DMS79 (cell line): Measurements from ENCODE around the gene PCDH15.

ENCODE experiments used
- DNase-seq: peaks from one replicate; lab custom pipeline; 2025; lab: John Stamatoyannopoulos, UW

The PCDH15 gene

DNA sequence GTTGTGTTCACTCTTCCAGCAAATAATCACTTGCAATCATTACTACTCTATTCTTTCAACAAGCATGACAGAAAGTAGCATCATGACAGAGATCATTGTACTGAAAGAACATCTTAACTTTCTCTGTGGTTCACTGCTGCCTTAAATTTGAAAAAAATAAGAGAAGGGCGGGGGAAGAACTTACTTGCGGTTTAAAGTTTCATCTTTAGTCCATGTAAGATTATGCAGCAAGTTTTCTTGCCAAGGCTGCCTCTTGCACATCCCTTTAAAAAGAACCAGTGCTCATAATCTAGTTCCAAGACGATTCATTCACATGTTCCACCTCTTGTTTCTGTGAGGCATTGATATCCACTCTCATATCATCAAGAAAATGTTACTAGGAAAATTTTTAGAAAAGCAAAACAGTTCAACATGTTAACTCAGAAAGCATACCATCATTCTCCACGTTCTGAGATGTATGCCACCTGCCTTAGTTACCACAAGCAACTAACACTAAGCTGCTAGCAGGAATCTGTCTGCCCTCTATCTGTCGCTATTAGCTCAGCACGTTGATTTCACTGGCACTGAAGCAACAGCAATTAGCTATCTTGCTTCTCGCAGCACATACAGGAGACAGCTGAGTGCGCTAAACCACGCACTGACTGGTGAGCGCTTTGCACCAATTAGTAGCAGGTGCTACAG is at the start of gene PCDH15:
TSS of gene PCDH15 (minus strand) at position 491 of the 681 bp plus-strand sequence. CDS start 136,969 bp downstream, outside the sequence.
- no peak for DNase-seq

DNA sequence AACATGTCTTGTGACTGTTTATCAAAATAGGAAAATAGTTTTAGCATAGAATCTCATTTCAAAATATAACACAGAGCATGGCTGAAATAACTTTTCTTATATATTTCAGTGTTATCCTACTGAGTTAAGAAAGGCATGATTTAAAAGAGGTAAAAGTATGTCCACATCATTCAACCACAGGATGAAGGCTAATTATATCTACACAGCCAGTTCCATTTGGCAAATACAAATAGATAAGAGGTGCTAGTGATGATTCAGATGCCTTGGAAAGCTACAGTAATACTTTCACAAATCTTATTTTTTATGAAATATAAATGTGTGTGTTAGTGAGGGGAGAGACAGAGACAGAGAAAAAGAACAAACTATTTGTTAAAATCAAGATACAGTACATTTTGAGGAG is 42.9 kb upstream of the PCDH15 start:
- DNase-seq, result no peak

DNA sequence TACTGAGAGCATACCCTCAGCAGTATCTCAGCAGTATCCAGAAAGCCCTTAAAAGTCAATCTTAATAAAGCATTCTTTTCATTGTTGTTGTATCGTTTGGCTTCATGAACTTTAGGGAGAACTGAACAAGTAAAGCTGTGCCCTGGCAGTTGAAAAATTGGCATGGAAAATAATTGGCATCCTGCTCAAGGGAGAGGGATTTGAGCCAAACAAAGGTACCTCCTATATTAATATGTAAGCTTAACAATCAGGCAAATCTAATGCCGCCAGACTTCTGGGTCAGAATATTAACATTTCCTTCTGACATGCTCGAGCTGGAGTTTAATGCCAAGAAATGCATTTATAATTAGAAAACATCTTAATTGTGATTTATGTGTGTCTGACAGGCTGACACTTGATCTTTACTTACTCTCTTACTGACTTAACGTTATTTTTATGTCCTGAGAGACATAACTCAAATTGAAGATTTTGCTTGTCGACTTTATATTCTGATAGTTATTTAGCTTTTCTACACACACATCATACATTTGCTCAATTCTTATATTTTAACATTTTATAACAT is 42.1 kb upstream of the PCDH15 start:
- no peak for DNase-seq

DNA sequence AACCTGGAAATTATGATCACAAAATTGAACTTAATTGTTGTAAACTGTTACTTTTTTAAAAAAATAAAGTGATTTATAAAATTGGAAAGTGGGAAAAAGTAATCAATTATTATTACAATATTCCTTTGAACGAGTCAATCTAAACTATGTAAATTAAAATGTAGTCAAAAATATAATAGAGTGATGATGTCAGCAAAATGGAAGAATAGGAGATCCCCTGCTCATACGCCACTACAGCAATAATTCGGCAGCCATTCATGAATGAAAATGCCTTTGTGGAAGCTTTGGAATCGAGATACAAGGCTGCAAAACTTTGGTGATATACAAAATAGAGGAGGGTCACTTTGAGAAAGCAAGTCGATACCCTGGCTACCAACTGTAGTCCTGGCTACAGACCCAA is 36.4 kb upstream of the PCDH15 start:
- no peak for DNase-seq

DNA sequence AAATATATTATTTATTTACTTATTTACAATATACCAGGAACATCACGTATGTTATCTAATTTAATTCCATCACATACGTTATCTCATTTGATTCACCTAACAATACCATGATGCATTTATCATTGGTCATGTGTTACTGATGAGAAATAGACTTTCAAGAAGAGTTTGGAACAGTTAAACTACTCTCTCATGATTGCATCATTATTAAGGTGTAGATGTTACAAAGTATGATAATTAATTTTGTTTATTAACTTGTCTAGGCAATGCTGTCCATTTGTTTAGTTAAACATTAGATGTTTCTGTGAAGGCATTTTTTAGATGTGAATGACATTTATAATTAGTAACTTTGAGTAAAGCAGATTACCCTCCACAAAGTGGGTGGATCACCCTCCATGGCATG is 32.0 kb upstream of the PCDH15 start:
- DNase-seq, result no peak

DNA sequence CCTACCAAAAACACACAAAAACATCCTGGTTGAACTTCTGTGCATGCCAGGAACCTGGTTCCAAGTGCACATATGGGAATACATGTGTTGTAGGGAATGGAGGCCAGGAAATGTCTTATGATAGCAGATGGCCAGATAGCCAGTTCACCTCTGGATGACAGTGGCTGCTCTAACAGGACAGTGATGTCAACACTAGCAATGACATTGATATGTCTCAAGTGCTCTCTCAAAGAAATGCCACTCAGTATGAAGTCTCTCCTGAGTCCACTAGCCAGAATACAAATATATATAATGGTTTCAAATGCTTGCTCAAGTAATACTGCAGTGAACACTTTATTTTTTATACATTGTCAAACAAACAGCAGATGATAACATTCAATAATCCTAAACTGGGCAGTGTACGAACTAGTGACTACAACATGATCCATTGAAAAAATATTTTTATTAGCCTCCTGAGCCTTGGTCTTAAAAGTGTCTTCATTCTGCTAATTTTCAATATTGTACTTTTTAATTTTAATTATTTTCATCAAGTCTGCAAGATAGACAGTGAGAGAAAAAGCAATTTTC is 26.0 kb upstream of the PCDH15 start:
- DNase-seq, result no peak

DNA sequence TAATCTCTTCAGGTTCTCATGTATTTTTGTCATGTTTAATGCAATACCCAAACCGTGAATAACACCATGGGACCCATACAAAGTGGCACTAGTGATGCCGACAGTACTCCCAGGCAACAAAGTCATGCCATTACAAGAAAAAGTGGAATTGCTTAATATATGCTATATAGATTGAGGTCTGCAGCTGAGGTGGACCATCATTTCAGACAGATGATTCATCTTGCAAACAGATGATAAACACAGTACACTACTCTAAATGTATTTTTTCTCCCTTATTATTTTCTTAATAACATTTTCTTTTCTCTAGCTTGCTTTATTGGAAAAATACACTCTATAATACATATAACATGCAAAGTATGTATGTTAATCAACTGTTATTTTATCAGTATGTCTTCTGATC is 14.6 kb upstream of the PCDH15 start:
- no peak for DNase-seq

DNA sequence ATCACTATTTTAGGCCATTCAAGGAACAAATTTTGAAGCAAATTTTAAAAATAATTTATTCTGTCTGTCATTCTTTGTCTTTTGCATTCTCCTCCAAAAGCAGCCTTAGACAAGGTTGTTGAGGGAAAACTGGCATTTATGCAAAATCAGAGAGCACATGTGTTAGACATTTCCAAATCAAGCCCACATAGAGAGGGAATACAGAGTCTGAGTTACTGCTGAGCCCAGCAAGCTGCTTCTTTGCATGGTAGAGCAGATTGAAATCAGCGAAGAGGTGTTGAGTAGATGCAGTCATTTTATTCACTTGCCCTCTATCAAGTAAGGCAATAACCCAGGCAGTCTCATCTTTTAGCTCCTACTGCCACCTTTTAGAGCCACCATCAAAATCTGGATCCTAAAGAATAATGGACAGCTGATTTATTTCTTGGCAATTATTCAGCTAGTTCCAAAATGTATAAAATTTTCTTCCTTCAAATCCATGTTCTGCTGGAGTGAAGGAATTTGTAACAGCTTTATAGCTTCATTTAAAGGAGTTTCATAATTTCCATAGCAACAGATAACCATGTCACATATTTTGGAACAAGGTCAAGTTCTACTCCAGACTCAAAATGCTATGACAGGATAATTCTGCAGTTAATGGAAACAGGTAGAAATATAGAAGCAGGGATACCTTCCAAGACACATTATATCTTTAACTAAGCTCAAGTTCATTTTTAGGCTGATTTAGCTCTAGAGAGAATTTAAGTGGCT is 7.3 kb upstream of the PCDH15 start:
- DNase-seq, result no peak

DNA sequence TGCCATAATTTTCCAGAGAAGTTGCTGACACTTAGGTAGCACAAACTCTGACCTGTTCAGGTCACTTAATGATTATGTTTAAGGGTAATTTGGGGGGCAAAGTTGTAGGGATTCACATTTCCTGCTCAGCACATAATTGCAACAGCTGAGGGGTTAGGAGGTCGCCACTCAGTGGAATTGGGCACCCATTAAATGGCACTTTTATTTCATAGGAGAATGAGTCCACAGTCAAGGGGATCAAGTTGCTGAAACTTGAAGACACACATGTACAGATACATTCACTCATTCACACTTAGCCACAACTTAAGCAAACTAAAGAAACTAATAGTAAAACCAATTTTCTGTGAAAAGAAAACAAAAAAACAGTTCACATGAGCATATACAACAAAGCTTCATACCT is 1.5 kb downstream of the PCDH15 start:
- no peak for DNase-seq

DNA sequence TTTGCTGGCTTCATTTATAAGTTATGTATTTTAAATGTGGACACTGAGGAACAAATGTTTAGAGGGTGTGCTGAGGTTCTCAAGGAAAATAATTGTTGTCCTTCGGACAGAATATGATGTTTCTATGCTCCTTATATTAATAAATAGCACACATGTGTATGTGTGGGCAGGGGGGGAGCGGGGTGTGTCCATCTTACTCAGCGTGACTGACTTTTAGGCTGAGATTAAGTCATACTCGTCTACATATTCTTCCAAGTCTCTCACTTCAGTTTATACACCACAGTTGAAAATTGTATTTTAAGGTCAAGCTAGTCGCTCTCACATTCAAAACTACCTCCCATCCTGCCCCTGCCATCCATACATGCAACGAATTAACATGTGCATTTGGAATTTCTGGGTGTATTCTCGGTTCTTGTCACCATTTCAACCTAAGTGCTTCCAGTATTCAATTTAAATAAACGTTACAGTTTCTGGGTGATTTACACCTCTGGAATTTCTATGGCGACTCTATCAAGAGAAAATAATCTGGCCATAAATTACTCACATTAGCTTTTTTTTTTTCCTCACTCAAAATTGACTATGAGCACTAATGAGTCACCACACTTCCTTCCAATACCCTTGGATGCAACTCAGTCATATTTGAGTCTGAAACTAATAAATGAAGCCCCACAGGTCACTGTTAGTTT is 3.3 kb downstream of the PCDH15 start:
- no peak for DNase-seq

DNA sequence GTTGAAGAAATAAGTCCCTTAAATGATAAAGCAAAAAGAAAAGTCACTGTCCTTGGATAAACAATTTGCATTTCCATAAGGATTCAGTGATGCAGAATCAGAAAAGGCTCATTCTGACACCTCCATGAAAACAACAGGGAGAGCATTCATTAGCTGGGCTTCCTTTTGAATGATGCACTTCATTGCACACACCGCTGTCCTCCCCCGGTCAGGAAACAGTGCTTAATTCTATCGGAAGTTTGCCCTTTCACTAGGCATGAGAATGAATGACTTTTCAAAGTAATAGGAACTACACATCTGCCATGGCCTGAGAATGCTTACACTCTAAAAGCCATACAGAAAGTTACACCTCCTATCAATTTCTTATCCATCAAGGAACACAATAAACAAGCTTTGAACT is 4.2 kb downstream of the PCDH15 start:
- DNase-seq, result no peak

DNA sequence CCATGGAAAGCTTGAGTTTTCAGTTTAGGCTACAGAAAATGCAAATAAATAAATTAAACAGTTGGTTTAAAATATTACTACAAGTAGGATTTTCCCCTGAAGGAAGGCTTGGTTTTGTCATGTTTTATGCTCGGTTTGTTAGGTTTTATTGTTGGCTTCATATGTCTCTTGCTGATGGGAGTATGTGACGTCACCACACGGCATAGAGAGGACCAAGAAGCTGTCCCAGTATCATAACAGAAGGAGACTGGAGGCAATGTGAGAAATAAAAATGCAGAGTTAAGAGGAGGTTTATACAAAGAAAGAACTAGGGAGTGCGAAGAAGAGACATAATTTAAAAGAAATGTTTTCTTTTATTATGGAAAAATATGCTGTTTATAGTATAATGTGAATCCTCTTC is 24.4 kb downstream of the PCDH15 start:
- DNase-seq, result no peak

DNA sequence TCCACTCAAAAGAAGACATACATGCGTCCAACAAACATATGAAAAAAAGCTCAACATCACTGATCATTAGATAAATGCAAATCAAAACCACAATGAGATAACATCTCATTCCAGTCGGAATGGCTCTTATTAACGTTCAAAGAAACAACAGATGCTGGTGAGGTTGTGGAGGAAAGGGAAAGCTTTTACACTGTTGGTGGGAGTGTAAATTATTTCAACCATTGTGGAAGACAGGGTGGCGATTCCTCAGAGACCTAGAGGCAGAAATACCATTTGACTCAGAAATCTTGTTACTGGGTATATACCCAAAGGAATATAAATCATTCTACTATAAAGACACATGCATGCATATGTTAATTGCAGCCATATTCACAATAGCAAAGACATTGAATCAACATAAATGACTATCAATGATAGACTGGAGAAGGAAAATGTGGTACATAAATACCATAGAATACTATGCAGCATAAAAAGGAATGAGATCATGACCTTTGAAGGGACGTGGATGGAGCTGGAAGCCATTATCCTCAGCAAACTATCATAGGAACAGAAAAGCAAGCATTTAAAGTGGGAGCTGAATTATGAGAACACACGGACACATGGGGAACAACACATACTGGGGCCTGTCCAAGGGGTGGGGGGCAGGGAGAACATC is 28.4 kb downstream of the PCDH15 start:
- no peak for DNase-seq

DNA sequence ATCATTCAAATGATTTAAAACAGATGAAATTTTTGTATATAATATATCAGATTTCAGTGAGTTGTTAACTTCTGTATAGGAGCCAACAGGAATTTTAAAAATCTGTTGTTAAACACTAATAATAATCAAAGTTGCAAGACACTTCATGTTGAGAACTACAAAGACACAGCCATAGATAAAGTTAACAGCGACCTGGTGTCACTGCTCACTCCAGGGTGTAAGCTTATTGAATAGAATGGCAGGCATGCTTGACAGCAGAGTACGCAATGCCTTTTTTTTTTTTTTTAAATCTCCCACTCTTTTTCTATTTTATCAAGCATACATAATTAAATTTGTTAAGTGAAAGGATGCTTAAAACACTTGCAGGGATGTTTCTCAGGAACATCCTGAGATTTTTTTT is 32.0 kb downstream of the PCDH15 start:
- no peak for DNase-seq

DNA sequence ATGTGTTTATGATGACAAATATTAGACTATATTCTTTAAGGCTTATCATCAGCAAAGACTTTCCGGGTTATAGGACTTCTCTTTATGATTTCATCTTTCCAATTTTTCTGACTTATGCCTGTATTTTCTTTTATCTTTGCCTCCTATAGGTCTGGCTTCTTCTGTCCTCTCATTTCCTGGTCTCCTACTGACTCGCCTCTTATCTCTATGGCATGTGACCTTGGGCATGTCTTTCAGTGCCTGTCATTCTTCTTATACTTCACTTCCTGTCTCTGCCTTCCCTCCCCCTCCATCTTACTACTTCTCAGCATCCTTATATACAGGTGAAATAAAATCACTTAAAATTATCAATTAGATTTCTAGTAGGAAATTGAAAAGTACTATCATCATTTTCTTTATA is 42.2 kb downstream of the PCDH15 start:
- no peak for DNase-seq

DNA sequence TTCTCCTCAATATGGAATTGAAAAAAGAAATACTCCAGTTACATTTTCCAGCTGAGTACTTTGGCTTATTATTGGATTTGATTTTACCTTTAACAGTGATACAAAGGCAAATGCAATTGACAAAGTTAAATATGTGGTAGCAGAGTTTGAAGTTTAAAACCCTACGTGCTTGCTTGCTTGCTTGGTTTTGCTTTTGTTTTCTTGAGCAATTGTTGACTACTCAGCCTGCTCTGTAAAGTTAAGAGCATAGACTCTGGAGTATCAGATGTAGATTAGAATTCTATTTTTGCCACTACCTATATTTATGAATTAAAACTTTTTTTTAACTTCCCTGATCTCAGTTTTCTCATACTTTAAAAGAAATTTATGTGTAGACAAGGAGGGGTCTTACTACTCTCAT is 51.4 kb downstream of the PCDH15 start:
- DNase-seq, result no peak

DNA sequence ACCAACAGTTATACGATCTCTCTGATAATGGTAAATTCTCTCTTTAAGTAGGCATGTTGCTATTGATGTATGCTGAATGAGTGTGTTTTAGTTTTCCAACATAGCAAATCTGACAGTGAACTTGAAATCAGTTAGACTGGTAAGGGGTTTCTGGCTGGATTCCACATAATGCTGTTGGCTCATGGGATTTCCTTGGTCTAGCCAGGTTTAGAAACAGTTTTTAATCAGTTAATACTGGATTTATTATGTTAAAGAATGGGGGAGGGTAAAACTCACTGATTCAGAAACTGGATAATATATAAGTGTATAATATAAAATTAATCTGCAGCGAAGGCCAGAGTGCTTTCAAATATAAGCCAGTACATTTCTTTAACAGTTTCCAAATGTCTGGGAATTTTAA is 55.6 kb downstream of the PCDH15 start:
- DNase-seq, result no peak

DNA sequence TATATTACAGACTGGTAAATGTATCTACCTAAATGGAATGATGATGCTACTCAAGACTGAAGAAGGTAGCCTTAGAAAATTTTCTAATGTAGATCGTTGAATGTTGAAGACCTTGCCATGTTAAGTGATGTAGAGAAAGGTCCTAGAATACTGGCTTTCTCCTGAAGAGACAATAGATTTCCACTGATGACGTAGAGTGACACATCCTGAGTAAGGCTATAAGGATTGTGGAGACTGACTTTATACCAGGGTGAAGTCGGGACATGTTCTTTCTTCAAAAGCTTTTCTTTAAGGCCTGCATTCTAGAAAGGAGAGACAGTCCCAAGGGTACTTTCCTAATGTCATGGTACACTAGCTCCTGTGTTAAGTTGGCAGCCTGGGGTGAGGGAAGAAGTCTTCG is 58.6 kb downstream of the PCDH15 start:
- no peak for DNase-seq

DNA sequence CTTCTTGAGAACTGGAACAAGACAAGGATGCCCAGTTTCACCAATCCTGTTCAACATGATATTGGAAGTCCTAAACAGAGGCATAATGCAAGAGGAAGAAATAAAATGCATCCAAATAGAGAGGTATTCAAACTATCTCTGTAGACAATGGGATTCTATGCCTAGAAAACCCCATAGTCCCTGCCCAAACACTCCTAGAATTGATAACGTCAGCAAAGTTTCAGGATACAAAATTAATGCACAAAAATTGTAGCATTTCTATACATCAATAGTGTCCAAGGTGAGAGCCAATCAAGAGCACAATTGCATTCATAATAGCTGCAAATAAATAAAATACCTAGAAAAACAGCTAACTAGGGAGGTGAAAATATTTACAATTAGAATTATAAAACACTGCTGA is 72.5 kb downstream of the PCDH15 start:
- no peak for DNase-seq

DNA sequence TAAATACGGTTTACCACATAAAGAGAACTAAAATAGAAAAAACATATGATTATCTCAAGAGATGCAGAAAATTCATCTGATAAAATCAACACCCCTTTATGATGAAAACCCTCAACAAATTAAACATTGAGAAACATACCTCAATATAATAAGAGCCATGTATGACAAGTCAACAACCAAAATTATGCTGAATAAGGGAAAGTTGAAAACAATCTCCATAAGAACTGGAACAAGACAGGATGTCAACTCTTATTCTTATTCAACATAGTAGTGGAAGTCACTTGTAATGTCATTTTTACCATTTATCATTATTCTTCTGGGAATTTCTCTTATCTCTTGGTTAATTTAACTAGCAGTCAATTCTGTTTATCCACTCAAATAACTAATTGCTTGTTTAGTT is 79.0 kb downstream of the PCDH15 start:
- DNase-seq, result no peak

DNA sequence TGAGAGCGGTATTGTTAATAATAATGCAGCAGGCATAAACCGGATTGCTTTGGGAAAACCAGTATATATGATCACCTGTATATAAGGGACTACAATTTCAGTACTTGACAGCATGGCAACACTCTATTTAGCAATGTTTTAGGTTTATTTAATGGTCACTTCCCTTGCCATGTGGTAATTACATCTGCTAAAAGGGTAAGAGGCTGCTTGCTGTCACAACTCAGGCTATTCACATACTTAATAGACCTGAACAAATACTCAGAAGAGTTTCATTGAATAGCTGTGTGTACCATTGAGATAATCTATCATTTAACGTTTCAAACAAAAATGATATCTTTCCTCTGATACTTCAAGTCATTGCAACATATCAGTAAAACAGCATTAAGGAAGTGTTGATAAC is 90.1 kb downstream of the PCDH15 start:
- no peak for DNase-seq

DNA sequence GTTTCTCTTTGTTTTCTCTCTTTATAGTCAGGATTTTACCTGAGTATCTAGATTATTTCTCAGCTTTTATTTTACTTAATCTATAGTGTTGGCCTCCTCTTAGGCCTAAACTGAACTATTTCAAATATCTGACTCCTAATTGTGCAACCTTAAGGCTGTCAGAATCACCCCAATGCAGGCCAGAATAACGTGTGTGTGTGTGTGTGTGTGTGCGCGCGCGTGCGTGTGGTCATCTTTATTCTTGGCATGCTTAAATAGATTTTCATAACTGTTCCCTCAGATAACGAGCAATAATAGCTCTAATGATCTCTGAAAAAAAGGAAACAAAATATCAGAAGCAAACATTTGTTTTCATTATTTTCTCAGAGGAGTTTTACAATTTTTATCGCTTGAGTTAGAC is 92.4 kb downstream of the PCDH15 start:
- no peak for DNase-seq
